SK-N-SH treated with all-trans-retinoic acid at 6 μM for 48 hours (cell line): Measurements from ENCODE around the gene ATP1A2.

Source experiments
- ATAC-seq: fragments of 200-7000 bp; cut with Tn5 transposase; 3 replicates; pipeline ENCODE4 v1.9.1; 2020; ENCODE audit warnings: mild to moderate bottlenecking, moderate library complexity
- ARNTL ChIP-seq: fragments of 450-650 bp; formaldehyde crosslinking; IDR thresholded peaks from 2 replicates; pipeline ENCODE4 v1.5.0; 2020; ENCODE audit warnings: low read depth, mild to moderate bottlenecking, moderate library complexity, borderline replicate concordance
- BACH2 ChIP-seq: fragments of 250-450 bp; sonication (Bioruptor Pico); IDR thresholded peaks from 2 replicates; pipeline ENCODE4 v1.9.0; 2021; ENCODE audit warnings: mild to moderate bottlenecking, borderline replicate concordance
- CSDC2 ChIP-seq: fragments of 250-450 bp; sonication (Bioruptor Pico); IDR thresholded peaks from 2 replicates; pipeline ENCODE4 v1.5.0; 2020; ENCODE audit warnings: mild to moderate bottlenecking, moderate library complexity
- CSRNP3 ChIP-seq: fragments of 250-450 bp; sonication (Bioruptor Pico); IDR thresholded peaks from 2 replicates; pipeline ENCODE4 v1.5.1; 2021; ENCODE audit warnings: mild to moderate bottlenecking, moderate library complexity
- GLIS3 ChIP-seq: fragments of 250-450 bp; sonication (Bioruptor Pico); IDR thresholded peaks from 2 replicates; pipeline ENCODE4 v1.5.0; 2020; ENCODE audit warnings: mild to moderate bottlenecking, moderate library complexity
- ISL1 ChIP-seq: fragments of 250-450 bp; sonication (Bioruptor Pico); IDR thresholded peaks from 2 replicates; pipeline ENCODE4 v2.1.2; 2022; ENCODE audit warnings: mild to moderate bottlenecking, moderate library complexity
- OSR1 ChIP-seq: fragments of 250-450 bp; sonication (Bioruptor Pico); IDR thresholded peaks from 2 replicates; pipeline ENCODE4 v1.8.0; 2022; ENCODE audit warnings: moderate library complexity, mild to moderate bottlenecking, inconsistent platforms
- PATZ1 ChIP-seq: fragments of 250-450 bp; sonication (Bioruptor Pico); IDR thresholded peaks from 2 replicates; pipeline ENCODE4 v1.8.0; 2020; ENCODE audit warnings: mild to moderate bottlenecking, moderate library complexity, borderline replicate concordance
- PPARA ChIP-seq: fragments of 250-450 bp; sonication (Bioruptor Pico); IDR thresholded peaks from 2 replicates; pipeline ENCODE4 v1.5.0; 2020; ENCODE audit warnings: mild to moderate bottlenecking, borderline replicate concordance
- RARB ChIP-seq: fragments of 250-450 bp; sonication (Bioruptor Pico); IDR thresholded peaks from 2 replicates; pipeline ENCODE4 v1.8.0; 2021; ENCODE audit warnings: mild to moderate bottlenecking, moderate library complexity
- SNAI2 ChIP-seq: fragments of 250-450 bp; sonication (Bioruptor Pico); IDR thresholded peaks from 2 replicates; pipeline ENCODE4 v1.5.0; 2020; ENCODE audit warnings: mild to moderate bottlenecking, moderate library complexity
- TCF4 ChIP-seq: fragments of 250-450 bp; sonication (Bioruptor Pico); IDR thresholded peaks from 2 replicates; pipeline ENCODE4 v1.8.0; 2021; ENCODE audit warnings: mild to moderate bottlenecking, moderate library complexity, borderline replicate concordance
- TSHZ2 ChIP-seq: fragments of 250-450 bp; sonication (Bioruptor Pico); IDR thresholded peaks from 2 replicates; pipeline ENCODE4 v1.5.0; 2020; ENCODE audit warnings: mild to moderate bottlenecking, moderate library complexity
- ZC3H10 ChIP-seq: fragments of 250-450 bp; sonication (Bioruptor Pico); IDR thresholded peaks from 2 replicates; pipeline ENCODE4 v1.5.1; 2021; ENCODE audit warnings: mild to moderate bottlenecking, moderate library complexity
- ZFP3 ChIP-seq: fragments of 250-450 bp; sonication (Bioruptor Pico); IDR thresholded peaks from 2 replicates; pipeline ENCODE4 v1.5.0; 2020; ENCODE audit warnings: mild to moderate bottlenecking, moderate library complexity
- ZFP30 ChIP-seq: fragments of 450-650 bp; formaldehyde crosslinking; IDR thresholded peaks from 2 replicates; pipeline ENCODE4 v1.5.0; 2022; ENCODE audit warnings: mild to moderate bottlenecking, moderate library complexity
- ZNF565 ChIP-seq: fragments of 450-650 bp; formaldehyde crosslinking; conservative IDR thresholded peaks from 2 replicates; pipeline ENCODE4 v1.5.0; 2020; ENCODE audit warnings: low read depth, mild to moderate bottlenecking, moderate library complexity
- ZNF70 ChIP-seq: fragments of 450-650 bp; formaldehyde crosslinking; IDR thresholded peaks from 2 replicates; pipeline ENCODE4 v1.5.0; 2020; ENCODE audit warnings: mild to moderate bottlenecking, moderate library complexity
- TF ChIP-seq, protein P1 (sequence below): fragments of 250-450 bp; sonication (Bioruptor Pico); IDR thresholded peaks from 2 replicates; pipeline ENCODE4 v1.5.1; 2020; ENCODE audit warnings: low read depth, mild to moderate bottlenecking, moderate library complexity

The ATP1A2 gene

DNA sequence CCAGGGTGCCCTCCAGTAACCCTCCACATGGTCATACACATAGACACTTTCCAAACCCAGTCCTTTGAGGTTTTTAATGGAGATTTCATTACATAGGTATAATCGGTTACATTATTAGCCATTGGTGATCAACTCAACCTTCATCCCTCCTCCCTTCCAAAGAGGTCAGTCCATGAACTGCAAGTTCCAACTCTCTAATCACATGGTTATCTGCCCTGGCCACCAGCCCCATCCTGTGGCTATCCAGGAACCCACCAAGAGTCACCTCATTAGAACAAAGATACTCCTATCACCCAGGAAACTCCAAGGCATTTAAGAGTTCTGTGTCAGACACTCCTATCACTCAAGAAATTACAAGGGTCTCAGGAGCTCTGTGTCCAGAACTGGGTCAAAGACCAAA is 48.1 kb downstream of the ATP1A2 start (continued):
- TF ChIP-seq ISL1, result no peak
- no peak for TF ChIP-seq TCF4
- TF ChIP-seq SNAI2 (CRISPR knock-in tag), result no peak

DNA sequence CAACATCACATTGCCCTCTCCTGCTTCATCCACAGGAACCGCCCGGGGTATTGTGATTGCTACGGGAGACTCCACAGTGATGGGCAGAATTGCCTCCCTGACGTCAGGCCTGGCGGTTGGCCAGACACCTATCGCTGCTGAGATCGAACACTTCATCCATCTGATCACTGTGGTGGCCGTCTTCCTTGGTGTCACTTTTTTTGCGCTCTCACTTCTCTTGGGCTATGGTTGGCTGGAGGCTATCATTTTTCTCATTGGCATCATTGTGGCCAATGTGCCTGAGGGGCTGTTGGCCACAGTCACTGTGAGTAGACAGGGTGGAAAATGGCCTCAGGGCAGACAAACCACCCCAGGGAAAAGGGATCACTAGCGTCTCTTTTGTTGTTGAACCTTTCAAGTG is 48.6 kb downstream of the ATP1A2 start:
- ATAC-seq, result no peak
- no peak for TF ChIP-seq ARNTL

- TF ChIP-seq, protein P1, sequence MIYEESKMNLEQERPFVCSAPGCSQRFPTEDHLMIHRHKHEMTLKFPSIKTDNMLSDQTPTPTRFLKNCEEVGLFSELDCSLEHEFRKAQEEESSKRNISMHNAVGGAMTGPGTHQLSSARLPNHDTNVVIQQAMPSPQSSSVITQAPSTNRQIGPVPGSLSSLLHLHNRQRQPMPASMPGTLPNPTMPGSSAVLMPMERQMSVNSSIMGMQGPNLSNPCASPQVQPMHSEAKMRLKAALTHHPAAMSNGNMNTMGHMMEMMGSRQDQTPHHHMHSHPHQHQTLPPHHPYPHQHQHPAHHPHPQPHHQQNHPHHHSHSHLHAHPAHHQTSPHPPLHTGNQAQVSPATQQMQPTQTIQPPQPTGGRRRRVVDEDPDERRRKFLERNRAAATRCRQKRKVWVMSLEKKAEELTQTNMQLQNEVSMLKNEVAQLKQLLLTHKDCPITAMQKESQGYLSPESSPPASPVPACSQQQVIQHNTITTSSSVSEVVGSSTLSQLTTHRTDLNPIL, result no peak
- TF ChIP-seq ZNF70 (CRISPR knock-in tag), result no peak
- TF ChIP-seq ARNTL, result no peak
- TF ChIP-seq ISL1, result no peak
- TF ChIP-seq TSHZ2, result no peak
- TF ChIP-seq SNAI2 (CRISPR knock-in tag), result no peak
- TF ChIP-seq CSDC2 (CRISPR knock-in tag), result no peak
- no peak for TF ChIP-seq TCF4
- no peak for TF ChIP-seq GLIS3
- TF ChIP-seq RARB (CRISPR knock-in tag), result no peak
- no peak for TF ChIP-seq ZFP3 (CRISPR knock-in tag)
- ATAC-seq, result no peak
Measured at GRCh38 chr1:160166166-160166868, 50.8 kb downstream of the ATP1A2 start.

DNA sequence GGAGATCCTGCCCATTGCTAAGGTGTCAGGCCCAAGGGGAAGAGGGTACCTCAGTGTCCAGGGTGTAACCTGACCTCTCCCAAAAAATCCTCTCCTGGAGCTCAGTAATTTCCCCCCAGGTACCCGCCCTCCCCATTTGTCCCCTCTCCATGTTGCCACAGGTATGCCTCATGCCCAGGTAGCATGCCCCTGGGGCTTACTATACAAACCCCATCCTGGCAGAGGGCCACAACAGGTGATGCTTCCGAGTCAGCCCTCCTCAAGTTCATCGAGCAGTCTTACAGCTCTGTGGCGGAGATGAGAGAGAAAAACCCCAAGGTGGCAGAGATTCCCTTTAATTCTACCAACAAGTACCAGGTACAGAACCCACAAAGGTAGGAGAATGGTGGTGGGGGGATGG is 51.5 kb downstream of the ATP1A2 start:
- no peak for ATAC-seq
- no peak for TF ChIP-seq PPARA (CRISPR knock-in tag)
- TF ChIP-seq ZC3H10 (CRISPR knock-in tag), result no peak
- no peak for TF ChIP-seq ISL1
- no peak for TF ChIP-seq ZFP3 (CRISPR knock-in tag)
- no peak for TF ChIP-seq CSDC2 (CRISPR knock-in tag)
- TF ChIP-seq ARNTL, result no peak

- ATAC-seq, result peak; percentile 39
- TF ChIP-seq RARB (CRISPR knock-in tag), result no peak
- TF ChIP-seq ARNTL, result no peak
- TF ChIP-seq ISL1, result no peak
- TF ChIP-seq ZNF565 (CRISPR knock-in tag), result no peak
- no peak for TF ChIP-seq CSRNP3 (CRISPR knock-in tag)
- TF ChIP-seq ZC3H10 (CRISPR knock-in tag), result no peak
- TF ChIP-seq, protein P1, result no peak
- no peak for TF ChIP-seq PATZ1
- no peak for TF ChIP-seq ZFP30 (CRISPR knock-in tag)
- TF ChIP-seq OSR1 (CRISPR knock-in tag), result no peak
- TF ChIP-seq TCF4, result no peak
- TF ChIP-seq BACH2, result no peak
- no peak for TF ChIP-seq ZNF70 (CRISPR knock-in tag)
- no peak for TF ChIP-seq ZFP3 (CRISPR knock-in tag)
Measured at GRCh38 chr1:160167580-160167979, 52.0 kb downstream of the ATP1A2 start.
